HG03565 (cell line): ENCODE data around the gene KIF13A.
"Not testable (repeated sequence)": the region's sequence is repeated elsewhere in the genome, so short reads cannot be mapped to it uniquely, and the experiment has no call there.

ENCODE experiments used
- ATAC-seq: cut with Tn5 transposase; IDR thresholded peaks from one replicate; pipeline ENCODE4 v1.9.1; 2021; ENCODE audit warnings: mild to moderate bottlenecking, moderate library complexity; ENCODE audit not compliant: unreplicated experiment

The KIF13A gene

GRCh38 chr6:17935188-17936149 is 52.0 kb downstream of the KIF13A start:
- no peak for ATAC-seq

- no peak for ATAC-seq
These were observed 53.7 kb downstream of the KIF13A start for GRCh38 chr6:17933716-17934115.

- no peak for ATAC-seq
These were observed 55.0 kb downstream of the KIF13A start for GRCh38 chr6:17932330-17932852.

GRCh38 chr6:17931227-17931626 is 56.2 kb downstream of the KIF13A start:
- ATAC-seq = no peak

- no peak for ATAC-seq
These were observed 57.0 kb downstream of the KIF13A start for GRCh38 chr6:17930321-17930993.

GRCh38 chr6:17928514-17929430 is 58.7 kb downstream of the KIF13A start:
- no peak for ATAC-seq

GRCh38 chr6:17927705-17928104 is 59.7 kb downstream of the KIF13A start:
- ATAC-seq = no peak

GRCh38 chr6:17923401-17923863 is 64.0 kb downstream of the KIF13A start:
- ATAC-seq = no peak

- ATAC-seq = no peak
These were observed 66.0 kb downstream of the KIF13A start for GRCh38 chr6:17921454-17921853.

- no peak for ATAC-seq
These were observed 67.9 kb downstream of the KIF13A start for GRCh38 chr6:17919496-17919895.

GRCh38 chr6:17917837-17918763 is 69.3 kb downstream of the KIF13A start:
- ATAC-seq = no peak

GRCh38 chr6:17914651-17915050 is 72.8 kb downstream of the KIF13A start:
- ATAC-seq = no peak

GRCh38 chr6:17912521-17912920 is 74.9 kb downstream of the KIF13A start:
- no peak for ATAC-seq

- ATAC-seq = not testable (repeated sequence)
These were observed 75.8 kb downstream of the KIF13A start for GRCh38 chr6:17911656-17912055.

- ATAC-seq = no peak
These were observed 77.2 kb downstream of the KIF13A start for GRCh38 chr6:17910189-17910588.

GRCh38 chr6:17908831-17909230 is 78.6 kb downstream of the KIF13A start:
- no peak for ATAC-seq

GRCh38 chr6:17907406-17908229 is 79.8 kb downstream of the KIF13A start:
- ATAC-seq = no peak
